ENCODE results near the gene CARS1.

GRCh38 chr11:3046641-3047040 is 10.6 kb downstream of the CARS1 start:
- TF ChIP-seq CTCF (conservative IDR thresholded peaks at IDR 0.05; ENCODE audit: low read depth, low read length), result no peak
- TF ChIP-seq POLR2A (IDR thresholded peaks at IDR 0.05; ENCODE audit: low read depth, low read length), result no peak
- no peak for TF ChIP-seq USF2 (IDR thresholded peaks at IDR 0.05; ENCODE audit: low read depth, low read length)

All from IMR-90 (cell line).